ENCODE results near the gene IL18R1.

The IL18R1 gene

GRCh38 chr2:102337481-102338386, 17.9 kb upstream of the IL18R1 start:
- Histone ChIP-seq H3K27ac (no peak overlapping the region), H3K4me3 (no peak overlapping the region), H3K9me3 (ENCODE audit: low read depth, low read length) (no peaks in the 10 kb centered on the region), H3K36me3 (ENCODE audit: insufficient read depth, low read length) (no peaks in the 10 kb centered on the region), H3K9ac (ENCODE audit: insufficient read length) (no peak overlapping the region)
- DNase-seq (ENCODE audit: low read depth, low spot score): no peak
- TF ChIP-seq POLR2AphosphoS5 (IDR thresholded peaks at IDR 0.05; ENCODE audit: borderline replicate concordance, low read depth, low read length) (no peak), EZH2 (IDR thresholded peaks at IDR 0.05) (no peak), FOXP2 (optimal IDR thresholded peaks at IDR 0.05; ENCODE audit: control extremely low read depth, extremely low read length, insufficient read depth) (no peak)

DNA sequence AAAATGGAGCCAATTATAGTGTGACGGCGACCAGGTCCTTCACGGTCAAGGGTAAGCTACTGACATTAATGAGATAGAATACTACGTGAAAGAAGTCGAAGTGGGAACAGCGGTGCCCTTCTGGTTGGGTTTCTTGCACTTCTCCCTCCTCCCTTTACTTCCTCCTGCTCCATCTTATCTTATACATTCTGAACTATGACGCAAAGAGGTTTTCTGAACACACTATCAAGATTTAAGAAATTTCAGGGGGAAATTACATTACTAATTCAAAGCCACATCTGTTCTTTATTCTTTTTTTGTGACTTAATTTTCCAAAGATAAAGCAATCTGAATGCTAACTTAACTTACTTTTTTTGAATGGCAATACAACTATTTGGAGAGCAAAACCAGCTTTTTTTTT, 14.8 kb upstream of the IL18R1 start:
- no peak overlapping the region for H3K27ac ChIP-seq
- TF ChIP-seq POLR2AphosphoS5 (IDR thresholded peaks at IDR 0.05; ENCODE audit: borderline replicate concordance, low read depth, low read length) (no peak), EZH2 (IDR thresholded peaks at IDR 0.05) (no peak), FOXP2 (optimal IDR thresholded peaks at IDR 0.05; ENCODE audit: control extremely low read depth, extremely low read length, insufficient read depth) (no peak)
- H3K9me3 ChIP-seq (ENCODE audit: low read depth, low read length): no peaks in the 10 kb centered on the region
- H3K36me3 ChIP-seq (ENCODE audit: insufficient read depth, low read length): no peaks in the 10 kb centered on the region
- no peak for DNase-seq (ENCODE audit: low read depth, low spot score)
- no peak overlapping the region for H3K9ac ChIP-seq (ENCODE audit: insufficient read length)
- no peak overlapping the region for H3K4me3 ChIP-seq

DNA sequence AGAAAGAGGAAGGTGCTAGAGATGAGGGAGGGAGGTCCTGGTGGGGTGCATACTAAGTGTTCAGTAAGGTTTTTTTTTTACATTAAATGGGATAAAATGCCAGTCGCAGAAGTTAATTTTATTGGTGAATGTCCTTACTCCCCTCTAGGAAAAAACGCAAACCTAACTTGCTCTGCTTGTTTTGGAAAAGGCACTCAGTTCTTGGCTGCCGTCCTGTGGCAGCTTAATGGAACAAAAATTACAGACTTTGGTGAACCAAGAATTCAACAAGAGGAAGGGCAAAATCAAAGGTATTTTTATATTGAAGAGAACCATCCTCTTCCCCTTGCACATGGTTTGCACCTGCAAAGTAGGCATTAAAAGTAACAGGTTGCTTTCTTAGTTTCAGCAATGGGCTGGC, 12.7 kb upstream of the IL18R1 start:
- no peak overlapping the region for H3K27ac ChIP-seq
- no peak for DNase-seq (ENCODE audit: low read depth, low spot score)
- TF ChIP-seq EZH2 (IDR thresholded peaks at IDR 0.05) (no peak), FOXP2 (optimal IDR thresholded peaks at IDR 0.05; ENCODE audit: control extremely low read depth, extremely low read length, insufficient read depth) (no peak), POLR2AphosphoS5 (IDR thresholded peaks at IDR 0.05; ENCODE audit: borderline replicate concordance, low read depth, low read length) (no peak)

DNA sequence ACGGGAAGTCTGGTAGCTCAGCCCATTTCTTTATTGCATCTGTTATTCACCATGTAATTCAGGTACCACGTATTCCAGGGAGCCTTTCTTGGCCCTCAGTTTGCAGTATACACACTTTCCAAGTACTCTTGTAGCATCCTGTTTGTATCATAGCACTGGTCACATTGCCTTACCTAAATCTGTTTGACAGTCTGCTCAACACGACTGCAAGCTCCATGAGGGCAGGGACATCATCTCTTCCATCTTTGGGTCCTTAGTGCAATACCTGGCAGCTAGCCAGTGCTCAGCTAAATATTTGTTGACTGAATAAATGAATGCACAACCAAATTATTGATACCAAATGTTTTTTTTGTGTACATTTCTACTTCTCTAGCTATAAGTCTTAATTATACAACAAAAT, 11.2 kb upstream of the IL18R1 start:
- Histone ChIP-seq H3K36me3 (ENCODE audit: insufficient read depth, low read length) (no peaks in the 10 kb centered on the region), H3K4me3 (no peak overlapping the region), H3K9ac (ENCODE audit: insufficient read length) (no peak overlapping the region), H3K27ac (no peak overlapping the region), H3K9me3 (ENCODE audit: low read depth, low read length) (no peaks in the 10 kb centered on the region)
- no peak for TF ChIP-seq FOXP2 (optimal IDR thresholded peaks at IDR 0.05; ENCODE audit: control extremely low read depth, extremely low read length, insufficient read depth)
- no peak for TF ChIP-seq EZH2 (IDR thresholded peaks at IDR 0.05)
- no peak for TF ChIP-seq POLR2AphosphoS5 (IDR thresholded peaks at IDR 0.05; ENCODE audit: borderline replicate concordance, low read depth, low read length)
- no peak for DNase-seq (ENCODE audit: low read depth, low spot score)

More for the DNA sequence above, 12.7 kb upstream of the IL18R1 start:
- Histone ChIP-seq H3K9me3 (ENCODE audit: low read depth, low read length) (no peaks in the 10 kb centered on the region), H3K36me3 (ENCODE audit: insufficient read depth, low read length) (no peaks in the 10 kb centered on the region), H3K9ac (ENCODE audit: insufficient read length) (no peak overlapping the region), H3K4me3 (no peak overlapping the region)

GRCh38 chr2:102345329-102345920, 10.2 kb upstream of the IL18R1 start:
- H3K27ac ChIP-seq: no peak overlapping the region
- H3K9ac ChIP-seq (ENCODE audit: insufficient read length): no peak overlapping the region
- no peak for TF ChIP-seq EZH2 (IDR thresholded peaks at IDR 0.05)
- TF ChIP-seq FOXP2 (optimal IDR thresholded peaks at IDR 0.05; ENCODE audit: control extremely low read depth, extremely low read length, insufficient read depth): no peak
- TF ChIP-seq POLR2AphosphoS5 (IDR thresholded peaks at IDR 0.05; ENCODE audit: borderline replicate concordance, low read depth, low read length): no peak
- H3K4me3 ChIP-seq: no peak overlapping the region
- no peaks in the 10 kb centered on the region for H3K9me3 ChIP-seq (ENCODE audit: low read depth, low read length)
- H3K36me3 ChIP-seq (ENCODE audit: insufficient read depth, low read length): no peaks in the 10 kb centered on the region
- DNase-seq (ENCODE audit: low read depth, low spot score): no peak

DNA sequence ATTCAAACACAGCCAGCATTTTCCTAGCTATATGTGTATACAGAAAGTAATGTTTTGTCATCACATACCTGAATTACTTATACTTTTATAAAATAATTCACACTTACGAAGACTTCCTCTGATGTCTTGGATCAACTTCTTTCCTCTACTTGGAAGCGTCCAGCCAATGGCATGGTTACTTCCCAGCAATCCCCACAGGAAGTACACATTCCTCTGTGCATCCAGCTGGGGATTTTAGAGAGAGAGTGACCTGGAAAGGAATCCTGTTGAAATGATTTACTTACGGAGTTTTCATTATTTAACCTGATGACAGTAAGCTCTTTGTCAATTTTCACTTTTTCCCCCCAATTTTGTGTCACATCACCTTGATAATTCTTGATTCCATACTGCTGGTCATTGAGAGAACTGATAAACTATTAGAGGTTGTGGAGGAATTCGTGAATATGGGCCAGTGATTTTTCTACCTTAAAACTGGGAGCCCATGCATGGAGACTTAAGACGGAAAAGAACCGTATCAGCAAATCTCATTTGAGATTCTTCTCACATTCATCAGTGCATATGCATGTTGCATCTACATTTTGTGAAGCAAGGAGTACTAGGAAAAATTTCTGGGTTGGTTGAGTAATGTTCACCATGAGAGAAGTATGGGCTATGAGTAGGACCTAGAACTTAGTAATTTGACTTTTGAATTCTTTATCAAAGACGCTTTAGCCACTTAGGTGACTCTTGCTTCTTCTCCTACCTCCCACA, 9.0 kb upstream of the IL18R1 start:
- H3K9ac ChIP-seq (ENCODE audit: insufficient read length): no peak overlapping the region
- no peak for DNase-seq (ENCODE audit: low read depth, low spot score)
- no peak for TF ChIP-seq POLR2AphosphoS5 (IDR thresholded peaks at IDR 0.05; ENCODE audit: borderline replicate concordance, low read depth, low read length)
- TF ChIP-seq EZH2 (IDR thresholded peaks at IDR 0.05): no peak
- TF ChIP-seq FOXP2 (optimal IDR thresholded peaks at IDR 0.05; ENCODE audit: control extremely low read depth, extremely low read length, insufficient read depth): no peak
- no peaks in the 10 kb centered on the region for H3K9me3 ChIP-seq (ENCODE audit: low read depth, low read length)
- H3K36me3 ChIP-seq (ENCODE audit: insufficient read depth, low read length): no peaks in the 10 kb centered on the region
- H3K4me3 ChIP-seq: no peak overlapping the region
- no peak overlapping the region for H3K27ac ChIP-seq

DNA sequence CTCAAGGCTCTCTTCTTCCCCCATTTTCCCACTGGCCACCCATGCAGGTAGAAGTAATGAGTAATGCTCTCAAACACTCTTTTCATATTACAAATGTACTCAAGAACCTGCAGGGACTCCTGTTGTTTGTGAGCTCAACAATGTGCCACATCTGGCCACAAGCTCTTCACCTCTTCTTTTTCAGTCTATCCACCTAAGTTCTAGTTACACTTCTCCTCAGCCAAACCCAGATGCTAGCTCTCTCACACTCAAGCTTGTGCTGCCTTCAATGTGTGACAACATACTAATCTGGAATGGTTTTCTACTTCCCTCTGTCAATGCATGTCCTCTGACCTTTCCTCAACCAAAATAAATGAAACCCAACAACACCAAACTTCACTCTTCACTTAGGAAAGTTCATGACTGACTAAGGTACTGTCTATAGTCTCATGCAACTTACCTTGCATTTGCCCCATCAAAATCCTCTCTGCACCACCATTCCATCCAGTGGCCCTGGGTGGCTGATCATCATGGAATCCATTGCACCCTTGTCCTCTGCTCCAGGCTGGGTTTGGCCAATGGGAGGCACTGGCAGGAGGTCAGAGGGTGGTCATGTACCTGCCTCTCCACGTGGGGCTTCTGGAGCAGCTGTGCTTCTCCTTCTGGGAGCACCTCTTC, 5.3 kb upstream of the IL18R1 start:
- TF ChIP-seq EZH2 (IDR thresholded peaks at IDR 0.05): no peak
- no peak for TF ChIP-seq POLR2AphosphoS5 (IDR thresholded peaks at IDR 0.05; ENCODE audit: borderline replicate concordance, low read depth, low read length)
- no peak for TF ChIP-seq FOXP2 (optimal IDR thresholded peaks at IDR 0.05; ENCODE audit: control extremely low read depth, extremely low read length, insufficient read depth)

GRCh38 chr2:102356381-102356712, 751 bp downstream of the IL18R1 start:
- no peak for TF ChIP-seq POLR2AphosphoS5 (IDR thresholded peaks at IDR 0.05; ENCODE audit: borderline replicate concordance, low read depth, low read length)
- TF ChIP-seq EZH2 (IDR thresholded peaks at IDR 0.05): peak; percentile 59
- no peak overlapping the region for H3K27ac ChIP-seq
- H3K36me3 ChIP-seq (ENCODE audit: insufficient read depth, low read length): no peaks in the 10 kb centered on the region
- DNase-seq (ENCODE audit: low read depth, low spot score): no peak
- no peak overlapping the region for H3K9ac ChIP-seq (ENCODE audit: insufficient read length)
- H3K9me3 ChIP-seq (ENCODE audit: low read depth, low read length): no peaks in the 10 kb centered on the region
- H3K4me3 ChIP-seq: no peak overlapping the region

More for the DNA sequence above, 5.3 kb upstream of the IL18R1 start:
- Histone ChIP-seq H3K9me3 (ENCODE audit: low read depth, low read length) (no peaks in the 10 kb centered on the region), H3K27ac (no peak overlapping the region), H3K4me3 (no peak overlapping the region), H3K9ac (ENCODE audit: insufficient read length) (no peak overlapping the region), H3K36me3 (ENCODE audit: insufficient read depth, low read length) (no peaks in the 10 kb centered on the region)
- no peak for DNase-seq (ENCODE audit: low read depth, low spot score)
